OCI-LY3 (cell line): Measurements from ENCODE around the gene RAB4B.
"Not testable (repeated sequence)": the region's sequence is repeated elsewhere in the genome, so short reads cannot be mapped to it uniquely, and the experiment has no call there.

ENCODE experiments used
- H2AFZ ChIP-seq: fragments of 200-600, 300-600 bp; shearing (Covaris generic); 2 replicates; pipeline ENCODE4 v1.6.0; 2014; ENCODE audit warnings: antibody characterized with exemption, low read depth, low read length
- H3K27ac ChIP-seq: fragments of 200-600, 300-600 bp; sonication (generic); 2 replicates; pipeline ENCODE4 v1.5.1; 2014; ENCODE audit warnings: mild to moderate bottlenecking, low read length, moderate library complexity, mixed read lengths
- H3K27me3 ChIP-seq: fragments of 200-600, 300-600 bp; sonication (generic); 2 replicates; pipeline ENCODE4 v1.6.1; 2014; ENCODE audit warnings: low read depth, low read length, mixed read lengths
- H3K36me3 ChIP-seq: fragments of 200-600, 300-600 bp; sonication (generic); replicated peaks from 2 replicates; pipeline ENCODE3; 2014; ENCODE audit warnings: low read depth, low read length, mixed read lengths
- H3K4me1 ChIP-seq: fragments of 300-600, 200-600 bp; sonication (generic); 2 replicates; pipeline ENCODE4 v1.6.1; 2014; ENCODE audit warnings: low read length, mixed read lengths
- H3K4me2 ChIP-seq: fragments of 200-600, 300-600 bp; sonication (generic); 2 replicates; pipeline ENCODE4 v1.6.1; 2014; ENCODE audit warnings: low read length, mixed read lengths
- H3K4me3 ChIP-seq: fragments of 300-600, 200-600 bp; sonication (generic); 2 replicates; pipeline ENCODE4 v1.5.1; 2014; ENCODE audit warnings: antibody characterized with exemption, mild to moderate bottlenecking, low read length, moderate library complexity
- H3K79me2 ChIP-seq: fragments of 300-600, 200-600 bp; shearing (Covaris generic); 2 replicates; pipeline ENCODE4 v1.6.1; 2014; ENCODE audit warnings: mild to moderate bottlenecking, low read length, mixed read lengths
- H3K9ac ChIP-seq: fragments of 300-600, 200-600 bp; shearing (Covaris generic); 2 replicates; pipeline ENCODE4 v1.6.0; 2014; ENCODE audit warnings: mild to moderate bottlenecking, low read length, moderate library complexity
- H3K9me3 ChIP-seq: fragments of 200-600, 300-600 bp; shearing (Covaris generic); 2 replicates; pipeline ENCODE4 v1.6.1; 2014; ENCODE audit warnings: low read length, mixed read lengths; ENCODE audit not compliant: insufficient read depth
- H4K20me1 ChIP-seq: fragments of 200-600, 300-600 bp; sonication (generic); 2 replicates; pipeline ENCODE4 v1.6.1; 2016; ENCODE audit warnings: low read length, mixed read lengths; ENCODE audit not compliant: insufficient read depth
- CTCF ChIP-seq: fragments of 200-600, 300-600 bp; sonication (generic); IDR thresholded peaks from 2 replicates; pipeline ENCODE4 v1.5.1; 2014; ENCODE audit warnings: antibody characterized with exemption, low read length, low read depth
- EZH2phosphoT487 ChIP-seq: fragments of 200-600 bp; shearing (Covaris generic); IDR thresholded peaks from 2 replicates; pipeline ENCODE4 v1.6.1; 2018; ENCODE audit warnings: antibody characterized with exemption, mixed run types, low read depth

RAB4B gene

GRCh38 chr19:40810160-40810559 is 32.1 kb downstream of the RAB4B start:
- Histone ChIP-seq H3K27ac (no peak overlapping the region), H3K4me1 (peaks cover 7% of the 10 kb centered on the region; the same call in 1 of the 2 replicates), H3K36me3 (peaks cover 42% of the 10 kb centered on the region), H3K27me3 (peaks cover 10% of the 10 kb centered on the region), H3K4me2 (no peak overlapping the region), H3K9me3 (no peaks in the 10 kb centered on the region), H3K9ac (no peak overlapping the region), H4K20me1 (peaks cover 45% of the 10 kb centered on the region), H3K4me3 (no peak overlapping the region), H2AFZ (no peak overlapping the region), H3K79me2 (peaks cover 20% of the 10 kb centered on the region)
- TF ChIP-seq EZH2phosphoT487 (no peak), CTCF (no peak)

DNA sequence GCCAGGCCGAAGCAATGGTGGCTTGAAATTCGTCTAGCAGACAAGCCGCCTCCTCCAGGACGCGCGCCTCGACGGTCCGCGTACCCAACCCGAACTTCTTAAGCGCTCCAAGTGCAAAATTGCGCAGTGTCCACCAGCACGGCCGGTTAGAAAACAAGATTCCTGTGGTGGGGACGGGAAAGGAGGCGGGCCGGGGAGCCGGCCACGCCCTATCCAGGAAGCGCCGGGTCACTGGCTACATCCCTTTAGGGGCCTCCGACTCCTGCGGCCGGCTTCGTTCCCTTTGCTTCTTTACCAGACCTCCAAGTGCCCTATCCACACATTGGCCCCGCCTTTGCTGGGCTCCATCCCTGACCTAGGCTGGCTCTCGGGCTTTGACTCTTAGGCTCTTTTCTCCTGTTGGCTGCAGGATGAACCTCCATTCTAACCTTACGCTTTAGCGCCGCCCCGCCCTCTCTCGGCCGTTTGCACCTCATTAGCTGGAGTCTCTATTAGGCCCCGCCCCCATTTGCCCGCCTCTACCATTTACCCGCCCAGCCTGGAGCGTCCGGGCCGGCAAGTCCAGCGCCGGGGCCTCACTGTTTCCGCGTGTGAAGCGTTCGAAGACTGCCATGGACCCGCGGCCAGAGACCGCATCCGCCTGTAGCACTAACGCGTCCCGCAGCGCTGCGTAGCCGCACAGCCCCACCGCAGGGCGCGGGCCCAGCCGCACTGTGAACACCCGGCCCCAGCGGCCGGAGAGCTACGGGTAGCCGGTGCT is 32.8 kb downstream of the RAB4B start:
- Histone ChIP-seq H3K36me3 (peaks cover 36% of the 10 kb centered on the region), H4K20me1 (peaks cover 39% of the 10 kb centered on the region), H3K27me3 (peaks cover 14% of the 10 kb centered on the region), H3K79me2 (peaks cover 13% of the 10 kb centered on the region)
- not testable (repeated sequence) for H3K9ac ChIP-seq, H2AFZ ChIP-seq, H3K9me3 ChIP-seq, H3K4me2 ChIP-seq, H3K27ac ChIP-seq, H3K4me1 ChIP-seq, H3K4me3 ChIP-seq

- peaks cover 4% of the 10 kb centered on the region for H3K79me2 ChIP-seq
- no peak overlapping the region for H3K4me2 ChIP-seq
- no peak overlapping the region for H2AFZ ChIP-seq
- H3K4me3 ChIP-seq: no peak overlapping the region
- TF ChIP-seq CTCF (no peak), EZH2phosphoT487 (no peak)
- H3K27me3 ChIP-seq: peaks cover 14% of the 10 kb centered on the region
- H4K20me1 ChIP-seq: peaks cover 30% of the 10 kb centered on the region
- no peak overlapping the region for H3K9ac ChIP-seq
- H3K36me3 ChIP-seq: peaks cover 27% of the 10 kb centered on the region
- H3K9me3 ChIP-seq: no peaks in the 10 kb centered on the region
- H3K4me1 ChIP-seq: no peaks in the 10 kb centered on the region
- no peak overlapping the region for H3K27ac ChIP-seq
Observed at GRCh38 chr19:40811478-40812341, 33.7 kb downstream of the RAB4B start.

GRCh38 chr19:40812571-40812970 is 34.5 kb downstream of the RAB4B start:
- not testable (repeated sequence) for H3K4me1 ChIP-seq, H3K27ac ChIP-seq, H3K9ac ChIP-seq, H3K4me2 ChIP-seq, H3K9me3 ChIP-seq, H2AFZ ChIP-seq, H3K4me3 ChIP-seq, H3K79me2 ChIP-seq
- Histone ChIP-seq H3K27me3 (peaks cover 14% of the 10 kb centered on the region), H3K36me3 (peaks cover 20% of the 10 kb centered on the region), H4K20me1 (peaks cover 22% of the 10 kb centered on the region)

GRCh38 chr19:40813182-40813581 is 35.1 kb downstream of the RAB4B start:
- H2AFZ ChIP-seq: no peak overlapping the region

More at GRCh38 chr19:40813182-40813581, 35.1 kb downstream of the RAB4B start:
- H3K4me1 ChIP-seq: peaks cover 3% of the 10 kb centered on the region
- no peak overlapping the region for H3K4me3 ChIP-seq
- no peaks in the 10 kb centered on the region for H3K79me2 ChIP-seq
- no peak overlapping the region for H3K9ac ChIP-seq
- H3K4me2 ChIP-seq: no peak overlapping the region
- TF ChIP-seq EZH2phosphoT487: no peak
- no peak for TF ChIP-seq CTCF
- no peak overlapping the region for H3K27ac ChIP-seq
- H4K20me1 ChIP-seq: peaks cover 16% of the 10 kb centered on the region; the same call in 1 of the 2 replicates
- H3K27me3 ChIP-seq: peaks cover 14% of the 10 kb centered on the region
- peaks cover 14% of the 10 kb centered on the region for H3K36me3 ChIP-seq
- H3K9me3 ChIP-seq: no peaks in the 10 kb centered on the region
